Transverse colon (tissue), 4 donors: Measurements from ENCODE around the gene MND1. TPM values are rescaled to one million over a fixed set of nuclear protein-coding genes. Genes with fewer than 3 reads are reported as not detected.
"Not testable (repeated sequence)": the region's sequence is repeated elsewhere in the genome, so short reads cannot be mapped to it uniquely, and the experiment has no call there.

ENCODE experiments used
- DNase-seq: peaks from one replicate; pipeline ENCODE4 v3.0.0-alpha.2; 2019
- H3K27ac ChIP-seq, 4 donors: fragments of 200-600 bp; sonication (generic); 2 replicates each; pipeline ENCODE4 v1.5.1; 2016 to 2018; ENCODE audit warnings: inconsistent platforms in 4 of 4
- H3K27me3 ChIP-seq: fragments of 200-600 bp; sonication (generic); 2 replicates; pipeline ENCODE4 v1.5.1; 2017; ENCODE audit warnings: inconsistent platforms
- H3K36me3 ChIP-seq, 4 donors: fragments of 200-600 bp; sonication (generic); 2 replicates each; pipeline ENCODE4 v1.5.1; 2017 to 2019; ENCODE audit warnings: inconsistent platforms in 4 of 4
- H3K4me1 ChIP-seq, 4 donors: fragments of 200-600 bp; sonication (generic); 2 replicates each; pipeline ENCODE4 v1.5.1; 2017 to 2020; ENCODE audit warnings: inconsistent platforms in 4 of 4
- H3K4me3 ChIP-seq, 4 donors: fragments of 200-600 bp; sonication (generic); 1 replicate in 1 of 4; 2 replicates in 3 of 4; pipeline versions ENCODE4 v1.5.1 to v1.6.1; 2017 to 2019; ENCODE audit warnings: inconsistent platforms in 4 of 4
- H3K9me3 ChIP-seq, 2 donors: fragments of 200-600 bp; sonication (generic); 2 replicates each; pipeline ENCODE4 v1.5.1; 2017 to 2019; ENCODE audit warnings: inconsistent platforms in 2 of 2
- CTCF ChIP-seq, 5 experiments: fragments of 200-600 bp in 3 of 5; fragments of 450-650 bp in 2 of 5; sonication (generic) in 3 of 5; IDR thresholded peaks; 1 replicate in 2 of 5; 2 replicates in 3 of 5; pipeline ENCODE4 v1.5.1; 2016 to 2017; ENCODE audit warnings: antibody characterized with exemption in 5 of 5, inconsistent platforms in 3 of 5, mild to moderate bottlenecking in 2 of 5, moderate library complexity in 1 of 5
- EP300 ChIP-seq: sonication (generic); formaldehyde crosslinking; IDR thresholded peaks from one replicate; pipeline ENCODE4 v1.6.1; 2017; ENCODE audit warnings: antibody characterized with exemption, low read depth
- POLR2A ChIP-seq: fragments of 450-650 bp; IDR thresholded peaks from one replicate; pipeline ENCODE4 v1.6.1; 2016; ENCODE audit warnings: antibody characterized with exemption, mild to moderate bottlenecking, moderate library complexity
- POLR2AphosphoS5 ChIP-seq, 3 donors: sonication (generic); formaldehyde crosslinking; IDR thresholded peaks; one replicate each; pipeline ENCODE4 v1.6.1; 2016; ENCODE audit warnings: antibody characterized with exemption in 3 of 3
- WGBS, 2 donors: methylation state at CpG; one replicate each; pipeline ENCODE4 v1.1.5; 2018; ENCODE audit warnings: low coverage in 1 of 2; 5-methylcytosine and 5-hydroxymethylcytosine counted together
- in situ Hi-C, 4 donors: fragments of 200-750 bp; cut with MboI; loops; one replicate each; pipeline versions ENCODE4 v1.15.0 to v1.15.1; 2017; ENCODE audit warnings: low sequenced_read_pairs in 3 of 4, low pct_ligation_motif_present in 1 of 4, low pct_unique_long_range_greater_than_20kb in 1 of 4
- intact Hi-C: fragments of 100-400 bp; cut with DNase I; formaldehyde crosslinking; loops from one replicate; pipeline ENCODE4 v1.15.1; 2023; ENCODE audit warnings: low total_unique reads
- total RNA-seq, 4 donors: library from RNA; depleted of rRNA; stranded (reverse); fragments of >200 nt; gene quantifications; one replicate each; pipeline ENCODE4 v1.1.0, GENCODE V29; 2016

The MND1 gene
- total RNA-seq, 4 donors from 2014 or later: 0.80 to 3.2 (median 1.4) TPM; not detected in 1

DNA sequence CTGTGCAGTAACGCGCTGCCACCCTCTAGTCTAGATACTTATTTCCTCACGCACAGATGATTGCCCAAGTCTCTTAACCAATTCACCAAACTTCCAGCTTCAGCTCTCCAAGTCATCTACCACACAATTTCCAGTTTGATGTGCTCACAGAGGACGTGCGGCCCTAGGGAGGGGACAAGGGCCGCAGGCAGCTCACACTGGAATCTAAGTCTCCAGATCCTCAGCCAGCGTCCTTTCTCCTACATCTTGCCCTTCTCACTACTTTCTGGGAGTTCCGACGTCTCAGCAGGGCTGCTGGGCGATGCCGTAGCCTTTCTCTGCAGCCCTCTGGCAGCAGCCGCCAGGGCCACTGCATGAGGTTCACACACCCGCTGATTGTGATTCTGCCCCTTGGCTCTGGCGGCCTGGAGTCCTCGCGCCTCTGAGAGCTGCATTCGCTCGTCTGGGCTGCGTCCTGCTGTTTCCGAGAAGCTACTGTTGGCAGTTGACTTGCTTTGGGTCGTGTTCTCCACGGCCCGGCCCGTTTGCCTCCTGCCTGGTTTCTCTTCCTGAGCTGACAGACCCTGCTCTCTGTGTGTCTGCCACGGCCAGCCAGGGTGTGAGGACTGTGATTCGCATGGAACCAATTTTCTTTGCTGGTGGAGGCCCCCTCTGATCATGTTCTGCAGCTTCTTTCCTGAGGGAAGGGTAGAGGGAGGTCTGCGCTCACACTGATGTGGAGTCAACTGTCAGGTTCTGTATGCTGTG, 107.6 kb downstream of the MND1 start:
- H3K27ac ChIP-seq: no peak overlapping the region
- no peak for DNase-seq
- in situ Hi-C loops: no loop called here

DNA sequence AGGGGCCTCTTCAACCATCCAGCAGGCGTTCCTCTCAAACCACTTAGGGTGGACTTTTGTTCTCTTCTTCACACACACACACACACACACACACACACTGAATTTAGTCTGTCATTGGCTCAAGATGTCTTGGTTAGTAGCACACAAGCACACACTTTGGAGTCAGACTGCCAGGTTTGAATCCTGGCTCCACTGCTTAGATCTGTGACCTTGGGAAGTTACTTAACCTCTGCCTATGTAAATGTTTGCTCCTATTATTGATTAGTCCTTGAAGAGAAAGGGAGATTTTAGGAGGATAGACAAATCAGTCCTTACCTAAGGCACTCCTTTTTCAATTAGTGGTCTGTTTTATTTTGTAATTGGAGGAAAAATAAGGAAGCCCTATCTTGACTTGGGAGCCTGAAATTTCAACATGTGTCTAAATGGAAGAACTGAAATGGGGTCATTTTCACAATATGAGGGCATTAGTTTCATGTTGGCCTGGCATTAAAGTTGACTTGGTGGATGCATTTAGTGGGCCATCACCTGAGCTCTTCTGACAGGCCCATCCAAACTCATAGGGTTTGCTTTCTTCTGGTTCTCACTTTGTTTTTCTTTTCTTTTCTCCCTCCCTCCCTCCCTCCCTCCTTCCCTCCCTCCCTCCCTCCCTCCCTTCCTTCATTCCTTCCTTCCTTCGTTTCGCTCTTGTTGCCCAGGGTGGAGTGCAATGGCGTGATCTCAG, 108.3 kb downstream of the MND1 start:
- intact Hi-C loops (loop anchor here (10.0 kb wide), 1 partner anchor 122 kb away; no protein-coding TSS in a partner anchor), in situ Hi-C loops (no loop called here)
- Histone ChIP-seq H3K36me3 (no peaks in the 10 kb centered on the region), H3K27me3 (no peaks in the 10 kb centered on the region), H3K4me1 (peaks cover 0 to 11% (median 0%) of the 10 kb centered on the region in 4 donors), H3K9me3 (no peaks in the 10 kb centered on the region), H3K27ac (no peak overlapping the region), H3K4me3 (no peak overlapping the region)
- WGBS, 2 donors: 99% methylated on average over 4 of the region's 4 CpGs; no CpG with 5 or more reads in 1 of the 2 donors
- DNase-seq: no peak
- TF ChIP-seq POLR2A (no peak), CTCF (IDR thresholded peaks at IDR 0.05) (no peak), POLR2AphosphoS5 (IDR thresholded peaks at IDR 0.05) (no peak), EP300 (no peak)

More for the DNA sequence above, 107.6 kb downstream of the MND1 start:
- peaks cover 0 to 11% (median 0%) of the 10 kb centered on the region in 4 donors for H3K4me1 ChIP-seq
- no peak overlapping the region for H3K4me3 ChIP-seq
- no peak for TF ChIP-seq EP300
- TF ChIP-seq POLR2AphosphoS5 (IDR thresholded peaks at IDR 0.05): no peak
- TF ChIP-seq POLR2A: no peak
- no peak for TF ChIP-seq CTCF (IDR thresholded peaks at IDR 0.05)
- intact Hi-C loops: loop anchor here (10.0 kb wide), 1 partner anchor 123 kb away; no protein-coding TSS in a partner anchor
- no peaks in the 10 kb centered on the region for H3K9me3 ChIP-seq
- no peaks in the 10 kb centered on the region for H3K36me3 ChIP-seq
- WGBS, 2 donors: 80 to 87% methylated on average over 4 to 24 of the region's 27 CpGs
- H3K27me3 ChIP-seq: no peaks in the 10 kb centered on the region

DNA sequence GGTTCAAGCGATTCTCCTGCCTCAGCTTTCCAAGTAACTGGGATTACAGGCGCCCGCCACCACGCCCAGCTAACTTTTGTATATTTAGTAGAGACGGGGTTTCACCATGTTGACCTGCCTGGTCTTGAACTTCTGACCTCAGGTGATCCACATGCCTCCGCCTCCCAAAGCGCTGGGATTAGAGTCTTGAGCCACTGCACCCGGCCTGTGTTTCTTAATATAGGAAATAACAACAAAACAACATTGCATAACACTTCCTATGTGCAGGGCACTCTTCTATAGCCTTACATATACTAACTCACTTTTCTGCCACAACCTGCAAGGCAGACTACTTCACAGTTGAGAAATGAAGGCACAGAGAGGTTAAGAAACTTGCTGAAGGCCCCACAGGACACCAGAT, 108.9 kb downstream of the MND1 start:
- H3K4me3 ChIP-seq: no peak overlapping the region
- H3K9me3 ChIP-seq: no peaks in the 10 kb centered on the region
- 87 to 98% methylated on average over 4 to 8 of the region's 8 CpGs for WGBS, 2 donors
- H3K36me3 ChIP-seq: no peaks in the 10 kb centered on the region
- DNase-seq: no peak
- peaks cover 0 to 9% (median 0%) of the 10 kb centered on the region in 4 donors for H3K4me1 ChIP-seq
- no peak overlapping the region for H3K27ac ChIP-seq
- TF ChIP-seq CTCF (IDR thresholded peaks at IDR 0.05): no peak
- TF ChIP-seq POLR2AphosphoS5 (IDR thresholded peaks at IDR 0.05): no peak
- TF ChIP-seq EP300: no peak
- in situ Hi-C loops (no loop called here), intact Hi-C loops (loop anchor here (10.0 kb wide), 1 partner anchor 121 kb away; no protein-coding TSS in a partner anchor)
- H3K27me3 ChIP-seq: no peaks in the 10 kb centered on the region

DNA sequence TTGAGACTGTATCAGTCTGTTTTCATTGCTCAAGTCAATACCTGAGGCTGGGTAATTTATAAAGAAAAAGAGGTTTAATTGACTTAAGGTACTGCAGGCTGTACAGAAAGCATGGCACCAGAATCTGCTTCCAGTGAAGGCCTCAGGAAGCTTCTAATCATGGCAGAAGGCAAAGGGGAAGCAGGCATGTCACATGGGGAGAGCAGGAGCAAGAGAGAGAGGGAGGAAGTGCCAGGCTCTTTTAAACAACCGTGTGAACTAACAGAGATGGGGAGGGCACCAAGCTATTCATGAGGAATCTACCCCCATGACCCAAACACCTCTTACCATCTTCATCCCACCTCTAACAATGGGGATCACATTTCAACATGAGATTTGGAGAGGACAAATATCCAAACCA, 114.5 kb downstream of the MND1 start:
- Histone ChIP-seq H3K27me3 (no peaks in the 10 kb centered on the region), H3K9me3 (no peaks in the 10 kb centered on the region), H3K36me3 (no peaks in the 10 kb centered on the region), H3K27ac (no peak overlapping the region), H3K4me1 (no peaks in the 10 kb centered on the region), H3K4me3 (no peak overlapping the region)
- WGBS, 2 donors: 50 to 61% methylated on average over 1 of the region's 1 CpG
- TF ChIP-seq POLR2A: no peak
- TF ChIP-seq POLR2AphosphoS5 (IDR thresholded peaks at IDR 0.05): no peak
- no peak for TF ChIP-seq EP300
- TF ChIP-seq CTCF (IDR thresholded peaks at IDR 0.05): no peak
- intact Hi-C loops: loop anchor here (10.0 kb wide), 1 partner anchor 116 kb away; no protein-coding TSS in a partner anchor
- in situ Hi-C loops: no loop called here
- DNase-seq: no peak

DNA sequence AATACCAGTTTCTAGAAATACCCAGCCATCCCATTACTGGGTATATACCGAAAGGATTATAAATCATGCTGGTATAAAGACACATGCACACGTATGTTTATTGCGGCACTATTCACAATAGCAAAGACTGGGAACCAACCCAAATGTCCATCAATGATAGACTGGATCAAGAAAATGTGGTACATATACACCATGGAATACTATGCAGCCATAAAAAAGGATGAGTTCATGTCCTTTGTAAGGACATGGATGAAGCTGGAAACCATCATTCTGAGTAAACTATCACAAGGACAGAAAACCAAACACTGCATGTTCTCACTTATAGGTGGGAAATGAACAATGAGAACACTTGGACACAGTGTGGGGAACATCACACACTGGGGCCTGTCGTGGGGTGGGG, 117.1 kb downstream of the MND1 start:
- intact Hi-C loops, H3K27me3 ChIP-seq, DNase-seq, H3K9me3 ChIP-seq, H3K36me3 ChIP-seq, H3K4me3 ChIP-seq, in situ Hi-C loops, H3K27ac ChIP-seq: not testable (repeated sequence)
- peaks cover 0 to 14% (median 11%) of the 10 kb centered on the region in 4 donors for H3K4me1 ChIP-seq
- 94 to 95% methylated on average over 2 to 4 of the region's 4 CpGs for WGBS, 2 donors
